GM23338 (cell line): ENCODE measurements around the gene CACNA1D.

Experiments
- EZH2 ChIP-seq: fragments of 200-600 bp; sonication (generic); IDR thresholded peaks from one replicate; pipeline ENCODE4 v1.8.0; 2017; ENCODE audit warnings: antibody characterized with exemption, mild to moderate bottlenecking, low read depth; ENCODE audit not compliant: unreplicated experiment
- JUNB ChIP-seq: IDR thresholded peaks from one replicate; pipeline ENCODE4 v1.6.1; 2016; ENCODE audit warnings: antibody characterized with exemption; ENCODE audit not compliant: unreplicated experiment
- POLR2AphosphoS5 ChIP-seq: IDR thresholded peaks from 2 replicates; pipeline ENCODE4 v1.6.1; 2016; ENCODE audit warnings: antibody characterized with exemption, low read depth
- TF ChIP-seq, protein P1 (sequence below), 2 experiments: fragments of 200-600 bp in 1 of 2; sonication (generic) in 1 of 2; conservative IDR thresholded peaks; 2 replicates each; pipeline versions ENCODE4 v1.5.1 to v1.6.1; 2016 to 2017; ENCODE audit warnings: antibody characterized with exemption in 2 of 2, low read depth in 2 of 2, mild to moderate bottlenecking in 2 of 2, moderate library complexity in 1 of 2

DNA sequence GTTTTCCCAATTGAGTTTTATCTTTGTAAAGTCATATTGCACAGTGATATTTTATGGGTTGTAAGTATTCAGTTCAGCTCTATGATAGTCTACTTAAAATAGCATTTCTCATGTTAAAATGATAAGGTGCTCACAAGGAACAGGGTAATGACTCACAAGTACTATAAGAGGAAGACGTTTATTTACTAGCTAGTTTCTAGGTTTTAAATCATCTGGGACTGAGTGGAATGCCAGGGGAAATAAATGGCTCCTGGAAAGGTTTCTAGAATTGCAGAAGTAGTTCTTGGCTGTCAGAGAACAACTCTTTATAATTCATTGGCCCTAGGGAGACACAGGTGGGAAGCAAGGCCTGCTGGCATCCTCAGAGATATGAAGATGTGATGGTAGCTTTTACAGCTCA lies 239.0 kb downstream of the CACNA1D start:
- TF ChIP-seq, protein P1, sequence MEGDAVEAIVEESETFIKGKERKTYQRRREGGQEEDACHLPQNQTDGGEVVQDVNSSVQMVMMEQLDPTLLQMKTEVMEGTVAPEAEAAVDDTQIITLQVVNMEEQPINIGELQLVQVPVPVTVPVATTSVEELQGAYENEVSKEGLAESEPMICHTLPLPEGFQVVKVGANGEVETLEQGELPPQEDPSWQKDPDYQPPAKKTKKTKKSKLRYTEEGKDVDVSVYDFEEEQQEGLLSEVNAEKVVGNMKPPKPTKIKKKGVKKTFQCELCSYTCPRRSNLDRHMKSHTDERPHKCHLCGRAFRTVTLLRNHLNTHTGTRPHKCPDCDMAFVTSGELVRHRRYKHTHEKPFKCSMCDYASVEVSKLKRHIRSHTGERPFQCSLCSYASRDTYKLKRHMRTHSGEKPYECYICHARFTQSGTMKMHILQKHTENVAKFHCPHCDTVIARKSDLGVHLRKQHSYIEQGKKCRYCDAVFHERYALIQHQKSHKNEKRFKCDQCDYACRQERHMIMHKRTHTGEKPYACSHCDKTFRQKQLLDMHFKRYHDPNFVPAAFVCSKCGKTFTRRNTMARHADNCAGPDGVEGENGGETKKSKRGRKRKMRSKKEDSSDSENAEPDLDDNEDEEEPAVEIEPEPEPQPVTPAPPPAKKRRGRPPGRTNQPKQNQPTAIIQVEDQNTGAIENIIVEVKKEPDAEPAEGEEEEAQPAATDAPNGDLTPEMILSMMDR (conservative IDR thresholded peaks at IDR 0.05; ENCODE audit: low read depth in 2 of 2): no peak
- TF ChIP-seq EZH2 (no peak), JUNB (no peak), POLR2AphosphoS5 (no peak)
